HUES64 (cell line): ENCODE data around the gene DPYSL3.

Source experiments
- H3K27ac ChIP-seq: 2 replicates; pipeline ENCODE4 v1.7.0; 2013; ENCODE audit warnings: low read depth, low read length, inconsistent platforms
- H3K27me3 ChIP-seq: 2 replicates; pipeline ENCODE4 v1.6.1; 2013; ENCODE audit warnings: mild to moderate bottlenecking, low read length; ENCODE audit not compliant: insufficient read depth
- H3K36me3 ChIP-seq: 2 replicates; pipeline ENCODE4 v1.6.1; 2013; ENCODE audit warnings: mild to moderate bottlenecking, low read length; ENCODE audit not compliant: insufficient read depth
- H3K4me1 ChIP-seq: 2 replicates; pipeline ENCODE4 v1.6.1; 2013; ENCODE audit warnings: mild to moderate bottlenecking, low read length, moderate library complexity; ENCODE audit not compliant: insufficient read depth
- H3K4me3 ChIP-seq: 2 replicates; pipeline ENCODE4 v1.5.1; 2013; ENCODE audit warnings: mild to moderate bottlenecking, low read length, moderate library complexity
- H3K9ac ChIP-seq: 2 replicates; pipeline ENCODE4 v1.6.1; 2013; ENCODE audit warnings: mild to moderate bottlenecking, low read depth, low read length
- H3K9me3 ChIP-seq: 2 replicates; pipeline ENCODE4 v1.6.1; 2013; ENCODE audit warnings: low read depth, low read length; ENCODE audit not compliant: insufficient read depth
- WGBS: fragments of 150-250, 120-280 bp; methylation state at CpG from one replicate; pipeline ENCODE4 v1.1.7; 2013; ENCODE audit warnings: missing lambda C conversion rate; 5-methylcytosine and 5-hydroxymethylcytosine counted together

DPYSL3 gene

DNA sequence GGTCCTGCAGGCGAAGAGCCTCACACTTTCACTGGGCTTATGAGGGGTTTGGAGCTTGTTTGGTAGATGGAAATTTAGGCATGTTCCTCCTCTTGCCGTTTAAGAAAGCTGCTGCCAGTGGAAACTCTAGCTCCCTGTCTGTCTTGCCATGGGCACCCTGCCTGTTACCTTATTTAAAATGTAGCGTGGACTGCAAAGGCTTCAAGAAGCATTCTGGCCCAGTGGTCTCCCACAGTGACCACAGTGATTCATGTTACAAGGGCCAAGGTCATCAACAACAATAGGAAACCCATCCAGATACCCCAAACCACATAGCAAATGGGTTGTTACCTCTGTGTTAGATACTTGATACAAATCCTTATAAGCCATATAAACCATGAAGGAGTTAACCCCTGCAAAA lies 96.6 kb downstream of the DPYSL3 start:
- no peaks in the 10 kb centered on the region for H3K27me3 ChIP-seq
- no peak overlapping the region for H3K27ac ChIP-seq
- no peak overlapping the region for H3K4me3 ChIP-seq
- H3K4me1 ChIP-seq: no peaks in the 10 kb centered on the region
- no peaks in the 10 kb centered on the region for H3K9me3 ChIP-seq
- H3K9ac ChIP-seq: no peak overlapping the region
- H3K36me3 ChIP-seq: peaks cover 100% of the 10 kb centered on the region
- WGBS: 95% methylated on average over 3 of the region's 3 CpGs

GRCh38 chr5:147412561-147412960 lies 97.3 kb downstream of the DPYSL3 start:
- Histone ChIP-seq H3K27ac (no peak overlapping the region), H3K9me3 (no peaks in the 10 kb centered on the region), H3K36me3 (peaks cover 100% of the 10 kb centered on the region), H3K27me3 (no peaks in the 10 kb centered on the region), H3K9ac (no peak overlapping the region), H3K4me3 (no peak overlapping the region), H3K4me1 (no peaks in the 10 kb centered on the region)
- WGBS: 97% methylated on average over 2 of the region's 2 CpGs

GRCh38 chr5:147411359-147412319 lies 98.2 kb downstream of the DPYSL3 start:
- H3K9me3 ChIP-seq: no peaks in the 10 kb centered on the region
- H3K27ac ChIP-seq: no peak overlapping the region
- WGBS: 94% methylated on average over 8 of the region's 8 CpGs
- no peaks in the 10 kb centered on the region for H3K27me3 ChIP-seq
- no peak overlapping the region for H3K9ac ChIP-seq
- no peak overlapping the region for H3K4me3 ChIP-seq
- no peaks in the 10 kb centered on the region for H3K4me1 ChIP-seq
- H3K36me3 ChIP-seq: peaks cover 100% of the 10 kb centered on the region

GRCh38 chr5:147410496-147411358 lies 99.1 kb downstream of the DPYSL3 start:
- Histone ChIP-seq H3K36me3 (peaks cover 100% of the 10 kb centered on the region), H3K4me1 (no peaks in the 10 kb centered on the region), H3K27ac (no peak overlapping the region), H3K9ac (no peak overlapping the region), H3K27me3 (no peaks in the 10 kb centered on the region), H3K4me3 (no peak overlapping the region), H3K9me3 (no peaks in the 10 kb centered on the region)
- WGBS: 98% methylated on average over 8 of the region's 8 CpGs

GRCh38 chr5:147408980-147409379 lies 100.9 kb downstream of the DPYSL3 start:
- no peaks in the 10 kb centered on the region for H3K27me3 ChIP-seq
- 98% methylated on average over 2 of the region's 2 CpGs for WGBS

DNA sequence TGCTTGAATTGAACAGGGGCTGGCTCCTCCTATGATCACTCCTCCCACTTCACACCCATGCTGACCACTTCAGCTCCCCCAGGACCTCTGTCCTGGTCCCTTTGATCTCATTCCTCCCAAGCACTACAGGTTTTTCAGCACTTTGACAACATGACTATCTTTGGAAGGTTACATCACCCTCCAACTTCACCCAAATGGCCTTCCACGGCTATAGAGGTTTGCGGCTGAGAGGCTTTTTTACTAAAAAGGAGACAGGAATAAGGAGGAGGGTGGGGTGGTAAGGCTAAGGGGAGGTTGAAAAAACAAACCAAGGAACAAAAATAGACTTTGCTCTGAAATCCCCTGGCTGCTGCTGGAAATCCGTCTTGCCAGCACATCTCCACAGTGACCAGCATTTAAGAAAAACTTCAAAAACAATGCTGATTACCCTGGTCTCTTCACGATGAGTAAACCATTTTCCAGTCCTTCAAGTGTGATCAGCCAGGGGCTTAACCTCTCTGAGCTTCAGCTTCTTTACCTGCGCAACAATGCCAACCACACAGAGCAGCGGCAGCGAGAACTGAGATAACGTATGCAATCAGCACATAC lies 102.7 kb downstream of the DPYSL3 start:
- H3K4me3 ChIP-seq: no peak overlapping the region
- no peaks in the 10 kb centered on the region for H3K9me3 ChIP-seq
- peaks cover 98% of the 10 kb centered on the region for H3K36me3 ChIP-seq
- H3K9ac ChIP-seq: no peak overlapping the region
- H3K27ac ChIP-seq: 0 out of 2 replicates have a peak overlapping the region, but pooled peaks have one; percentile 2
- WGBS: 92% methylated on average over 7 of the region's 8 CpGs
- H3K27me3 ChIP-seq: no peaks in the 10 kb centered on the region
- no peaks in the 10 kb centered on the region for H3K4me1 ChIP-seq

More at GRCh38 chr5:147408980-147409379, 100.9 kb downstream of the DPYSL3 start:
- Histone ChIP-seq H3K9ac (no peak overlapping the region), H3K4me1 (no peaks in the 10 kb centered on the region), H3K36me3 (peaks cover 100% of the 10 kb centered on the region), H3K9me3 (no peaks in the 10 kb centered on the region), H3K4me3 (no peak overlapping the region), H3K27ac (no peak overlapping the region)

- Histone ChIP-seq H3K36me3 (peaks cover 98% of the 10 kb centered on the region), H3K27ac (no peak overlapping the region)
Observed at GRCh38 chr5:147406636-147407035, 103.2 kb downstream of the DPYSL3 start.

GRCh38 chr5:147404706-147405105 lies 105.2 kb downstream of the DPYSL3 start:
- no peaks in the 10 kb centered on the region for H3K4me1 ChIP-seq
- WGBS: 95% methylated on average over 1 of the region's 1 CpG
- H3K27me3 ChIP-seq: no peaks in the 10 kb centered on the region
- no peaks in the 10 kb centered on the region for H3K9me3 ChIP-seq
- H3K27ac ChIP-seq: no peak overlapping the region
- H3K9ac ChIP-seq: no peak overlapping the region
- H3K4me3 ChIP-seq: no peak overlapping the region
- peaks cover 98% of the 10 kb centered on the region for H3K36me3 ChIP-seq

More at GRCh38 chr5:147406636-147407035, 103.2 kb downstream of the DPYSL3 start:
- Histone ChIP-seq H3K9ac (no peak overlapping the region), H3K4me3 (no peak overlapping the region), H3K9me3 (no peaks in the 10 kb centered on the region), H3K27me3 (no peaks in the 10 kb centered on the region), H3K4me1 (no peaks in the 10 kb centered on the region)
- WGBS: 94% methylated on average over 1 of the region's 1 CpG

GRCh38 chr5:147403651-147404640 lies 105.9 kb downstream of the DPYSL3 start:
- no peaks in the 10 kb centered on the region for H3K4me1 ChIP-seq
- WGBS: 93% methylated on average over 15 of the region's 15 CpGs
- no peak overlapping the region for H3K4me3 ChIP-seq
- H3K36me3 ChIP-seq: peaks cover 98% of the 10 kb centered on the region
- H3K27me3 ChIP-seq: no peaks in the 10 kb centered on the region
- H3K9ac ChIP-seq: no peak overlapping the region
- no peak overlapping the region for H3K27ac ChIP-seq
- H3K9me3 ChIP-seq: no peaks in the 10 kb centered on the region

GRCh38 chr5:147400881-147401280 lies 109.0 kb downstream of the DPYSL3 start:
- Histone ChIP-seq H3K27me3 (no peaks in the 10 kb centered on the region), H3K4me3 (no peak overlapping the region), H3K9ac (no peak overlapping the region), H3K36me3 (peaks cover 96% of the 10 kb centered on the region), H3K4me1 (no peaks in the 10 kb centered on the region), H3K9me3 (no peaks in the 10 kb centered on the region), H3K27ac (no peak overlapping the region)
